ENCODE data around the gene BANF1.
A peak's percentile ranks its signal among the peaks of the same experiment; 100 is the strongest.
"Not testable (repeated sequence)": the region's sequence is repeated elsewhere in the genome, so short reads cannot be mapped to it uniquely, and the experiment has no call there.

Gene BANF1

DNA sequence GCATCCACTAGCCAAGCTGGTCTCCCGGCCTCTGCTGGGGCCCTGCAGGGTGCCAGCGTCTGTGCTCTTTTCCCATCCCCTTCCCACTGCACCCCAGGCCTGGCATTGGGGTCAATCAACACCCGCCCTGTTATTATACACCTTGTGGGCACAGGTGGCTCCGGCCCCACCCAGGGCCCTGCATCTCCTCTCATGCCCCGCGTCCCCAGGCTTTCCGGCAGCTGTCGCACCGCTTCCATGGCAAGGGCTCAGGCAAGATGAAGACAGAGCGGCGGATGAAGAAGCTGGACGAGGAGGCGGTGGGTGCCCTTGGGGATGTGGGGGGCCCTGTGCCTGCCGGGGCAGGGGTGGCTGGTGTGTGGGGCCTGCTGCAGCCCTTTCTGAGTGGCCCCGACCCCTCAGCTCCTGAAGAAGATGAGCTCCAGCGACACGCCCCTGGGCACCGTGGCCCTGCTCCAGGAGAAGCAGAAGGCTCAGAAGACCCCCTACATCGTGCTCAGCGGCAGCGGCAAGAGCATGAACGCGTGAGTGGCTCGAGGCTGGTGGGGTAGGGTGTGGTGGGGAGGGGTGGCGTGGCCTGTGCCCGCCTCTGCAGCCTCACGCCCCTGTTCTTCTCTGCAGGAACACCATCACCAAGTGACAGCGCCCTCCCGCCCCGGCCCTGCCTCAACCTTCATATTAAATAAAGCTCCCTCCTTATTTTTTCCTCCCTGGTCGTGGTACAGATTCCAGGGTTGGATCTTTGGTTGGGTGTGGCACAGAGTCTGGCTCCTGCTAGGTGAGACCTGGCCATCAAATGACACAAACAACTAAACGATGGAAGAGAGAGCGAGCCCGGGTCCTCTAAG, 23.7 kb upstream of the BANF1 start:
- DNase-seq, result no peak

GRCh38 chr11:65979261-65979759, 23.0 kb upstream of the BANF1 start:
- DNase-seq, result no peak

GRCh38 chr11:65981101-65981740, 21.1 kb upstream of the BANF1 start:
- DNase-seq, result no peak

GRCh38 chr11:65981972-65982823, 20.1 kb upstream of the BANF1 start:
- DNase-seq, result no peak

GRCh38 chr11:65982824-65983588, 19.3 kb upstream of the BANF1 start:
- no peak for DNase-seq

DNA sequence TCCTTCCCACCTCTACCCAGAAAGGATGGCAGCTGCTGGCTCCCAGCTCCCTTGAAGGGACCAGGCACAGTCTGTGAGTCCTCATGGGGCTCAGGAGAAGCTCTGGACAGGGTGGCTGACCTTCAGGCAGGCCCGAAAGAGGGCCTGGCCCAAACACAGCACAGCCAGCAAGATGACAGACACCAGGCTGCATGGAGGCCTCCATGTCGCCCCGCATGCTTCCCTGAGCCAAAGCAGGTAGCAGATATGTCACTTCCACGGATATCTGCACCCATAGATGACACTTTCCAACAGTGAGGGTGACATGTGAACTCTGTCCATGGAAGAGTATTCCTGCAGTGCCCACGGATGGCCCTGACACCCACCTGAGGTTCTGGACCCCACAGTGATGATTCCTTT, 18.7 kb upstream of the BANF1 start:
- DNase-seq, result no peak

- no peak for DNase-seq
These were observed 15.0 kb upstream of the BANF1 start for GRCh38 chr11:65987336-65987735.

GRCh38 chr11:65988791-65989592, 13.3 kb upstream of the BANF1 start:
- peak; percentile 95 for DNase-seq

DNA sequence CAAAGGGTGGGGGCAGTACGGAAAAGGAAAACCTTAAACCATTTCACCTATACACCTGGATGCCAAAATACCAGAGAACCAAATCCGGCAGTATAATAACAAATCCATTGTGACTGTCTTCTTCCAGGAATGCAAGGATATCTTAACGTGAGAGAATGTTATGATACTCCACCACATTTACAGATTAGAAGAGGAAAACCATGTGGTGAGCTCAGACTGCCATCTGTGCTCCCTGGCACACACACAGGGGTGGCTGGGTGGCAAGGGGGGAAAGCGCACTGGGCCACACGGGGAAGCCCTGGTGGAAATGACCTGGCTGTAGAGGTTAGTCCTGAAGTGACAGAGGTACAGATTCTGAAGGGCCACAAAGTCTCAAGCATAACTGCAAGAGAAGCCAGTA, 10.2 kb upstream of the BANF1 start:
- DNase-seq, result no peak

DNA sequence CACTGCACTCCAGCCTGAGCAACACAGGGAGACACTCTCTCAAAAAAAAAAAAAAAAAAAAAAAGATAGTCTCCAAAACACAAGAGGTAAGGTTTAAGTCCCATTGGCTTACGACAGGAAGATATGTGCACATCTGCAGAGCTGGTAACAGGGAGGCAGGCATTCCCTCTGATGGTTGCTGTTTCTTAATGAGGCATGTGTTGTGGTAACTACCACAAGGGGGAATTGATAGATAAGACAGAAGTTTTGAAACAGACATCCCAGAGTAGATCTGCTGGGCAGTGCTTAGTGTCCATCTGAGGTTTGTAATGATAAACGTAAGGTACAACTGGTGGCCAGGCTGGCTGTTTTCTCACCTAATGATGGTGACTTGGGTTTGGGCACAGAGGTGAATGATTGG, 5.0 kb upstream of the BANF1 start:
- no peak for DNase-seq

DNA sequence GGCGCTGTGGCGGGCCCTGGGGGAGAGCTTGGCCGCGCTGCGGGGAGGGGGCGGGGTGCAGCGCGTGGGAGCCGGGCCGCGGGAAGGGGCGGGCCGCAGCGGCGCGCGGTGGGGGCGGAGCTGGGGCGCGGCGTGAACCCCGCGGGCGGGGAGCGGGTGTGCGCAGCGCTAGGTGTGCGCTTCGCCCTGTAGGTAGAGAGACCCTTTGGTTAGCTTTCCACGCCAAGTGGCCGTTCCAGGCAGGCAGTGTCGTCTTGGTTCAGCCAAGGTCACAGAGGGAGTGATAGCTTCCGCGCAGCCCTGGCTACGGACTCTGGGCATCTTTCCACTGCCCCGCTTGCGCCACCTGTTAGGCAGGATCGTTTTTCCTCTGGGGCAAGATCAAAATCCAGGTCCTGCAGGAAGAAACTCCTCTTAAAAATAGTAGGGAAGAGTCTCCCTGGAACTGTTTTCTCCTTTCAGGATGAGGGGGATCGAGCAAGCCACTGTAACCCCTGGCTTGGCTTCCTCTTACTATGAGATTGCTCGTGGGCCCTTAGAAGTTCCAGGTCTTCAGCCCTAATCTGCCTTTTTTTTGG, 434 bp downstream of the BANF1 start:
- no peak for DNase-seq

DNA sequence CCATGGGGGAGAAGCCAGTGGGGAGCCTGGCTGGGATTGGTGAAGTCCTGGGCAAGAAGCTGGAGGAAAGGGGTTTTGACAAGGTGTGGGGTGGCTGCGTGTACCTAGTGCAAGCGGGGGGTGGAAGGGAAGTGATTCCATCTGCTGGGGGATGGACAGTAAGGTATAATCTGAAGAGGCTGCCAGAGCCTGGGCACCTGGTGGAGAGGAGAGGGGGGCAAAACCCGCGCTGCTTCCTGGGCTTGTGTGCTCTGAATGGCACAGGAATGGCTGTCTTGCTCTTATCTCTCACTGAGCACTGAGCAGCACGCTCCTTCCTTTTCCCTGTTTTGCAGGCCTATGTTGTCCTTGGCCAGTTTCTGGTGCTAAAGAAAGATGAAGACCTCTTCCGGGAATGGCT, 988 bp downstream of the BANF1 start:
- DNase-seq, result no peak

DNA sequence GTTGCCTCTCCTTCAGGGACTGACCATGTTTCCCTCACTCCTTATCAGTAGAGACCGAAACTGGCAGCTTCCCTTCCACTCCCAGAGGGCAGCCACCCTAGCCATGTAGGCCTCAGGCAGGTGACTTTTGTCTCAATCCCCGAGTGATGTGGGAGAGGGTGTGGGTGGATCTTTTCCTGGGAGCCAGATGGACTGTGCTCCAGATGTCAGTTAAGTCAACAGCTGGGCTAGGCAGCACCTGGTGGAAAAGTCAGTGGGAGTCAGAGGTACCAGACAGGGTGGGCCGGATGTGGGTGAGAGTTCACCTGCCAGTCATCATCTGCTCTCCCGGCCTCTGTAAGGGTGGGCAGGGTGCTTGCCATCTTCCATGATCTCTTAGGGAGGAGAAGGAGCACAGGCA, 1.9 kb downstream of the BANF1 start:
- no peak for DNase-seq

- no peak for DNase-seq
These were observed 4.0 kb downstream of the BANF1 start for GRCh38 chr11:66006134-66006890.

DNA sequence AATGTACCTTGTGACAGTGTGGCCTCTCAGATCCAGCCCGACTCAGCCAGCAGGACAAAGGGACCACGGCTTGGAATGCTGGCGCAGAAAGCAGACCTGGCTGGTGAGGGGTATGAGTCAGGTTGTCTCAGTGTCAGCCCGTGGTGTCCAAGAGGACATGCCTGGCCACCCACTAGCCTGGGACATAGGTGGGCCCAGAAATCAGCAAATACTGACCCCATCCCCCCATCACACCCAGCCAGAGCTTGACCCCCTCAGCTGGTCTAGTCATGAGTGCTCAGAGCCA, 4.5 kb downstream of the BANF1 start:
- DNase-seq, result no peak

DNA sequence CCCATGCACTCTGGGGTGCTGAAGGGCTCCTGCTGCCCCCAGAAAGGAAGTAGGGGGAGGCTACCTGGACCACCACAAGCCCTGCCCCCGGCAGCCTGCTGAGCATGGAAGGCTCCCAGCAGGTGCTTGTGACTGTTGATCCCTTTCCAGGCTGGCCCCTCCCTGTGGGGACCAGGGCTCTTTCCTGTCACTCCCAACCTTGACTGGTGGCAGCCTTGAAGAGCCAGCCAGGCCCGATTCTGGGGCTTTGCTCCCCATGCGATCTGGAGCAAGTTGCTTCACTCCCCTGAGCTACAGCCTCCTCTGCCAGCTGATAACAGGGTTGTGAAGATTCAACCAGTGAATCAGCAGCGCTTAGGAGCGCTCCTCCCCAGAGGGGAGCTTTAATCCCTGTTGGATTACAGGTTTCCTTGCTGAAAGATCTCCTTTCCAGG, 4.9 kb downstream of the BANF1 start:
- DNase-seq, result no peak

GRCh38 chr11:66008095-66008467, 5.8 kb downstream of the BANF1 start:
- DNase-seq, result no peak

DNA sequence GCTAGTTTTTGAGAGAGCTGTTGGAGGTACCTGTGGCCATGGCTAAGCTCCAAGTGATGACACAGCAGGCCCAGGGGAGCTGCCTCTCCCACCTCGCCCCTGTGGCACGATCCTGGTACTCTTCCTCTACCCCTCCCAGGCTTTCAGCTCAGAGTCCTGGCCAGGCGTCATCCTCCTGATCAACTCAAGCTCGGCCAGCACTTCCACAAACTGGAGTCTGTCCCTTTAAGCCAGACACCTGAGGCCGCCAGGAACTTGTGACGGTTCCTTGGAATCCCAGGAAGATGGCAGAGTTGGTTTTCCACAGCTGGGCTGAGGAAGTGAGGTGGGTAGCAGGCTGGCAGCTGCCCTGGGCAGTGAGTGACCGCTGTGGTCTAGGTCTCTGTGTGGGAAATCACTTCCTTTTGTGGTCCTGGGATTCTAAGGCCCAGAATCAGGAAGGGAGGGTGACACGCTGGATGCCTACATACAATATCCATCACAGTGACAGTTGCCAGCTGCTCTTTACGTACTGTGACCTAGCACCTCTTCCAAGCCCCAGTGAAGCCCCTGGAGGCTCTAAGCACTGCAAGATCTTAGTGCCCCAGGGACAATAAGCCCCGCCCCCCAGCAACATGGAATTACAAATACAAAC, 6.3 kb downstream of the BANF1 start:
- DNase-seq, result no peak

DNA sequence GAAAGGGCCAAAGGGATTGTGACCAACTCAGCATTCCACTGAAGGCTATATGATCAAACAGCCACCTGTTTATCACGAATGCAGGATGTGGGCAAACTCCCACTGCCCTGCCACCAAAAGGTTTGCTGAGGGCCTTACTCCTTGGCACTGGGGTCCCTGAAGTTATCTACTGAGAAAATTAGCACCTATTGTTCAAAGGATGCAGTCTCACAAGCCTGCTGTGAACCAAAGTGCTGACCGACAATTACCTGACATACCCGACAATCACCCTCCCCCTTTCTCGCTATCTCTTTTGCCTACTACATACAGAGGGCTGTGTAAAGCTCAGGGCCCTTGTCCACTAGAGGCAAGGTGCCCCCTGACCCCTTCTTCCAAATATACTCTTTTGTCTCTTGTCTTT, 7.7 kb downstream of the BANF1 start:
- DNase-seq, result not testable (repeated sequence)

DNA sequence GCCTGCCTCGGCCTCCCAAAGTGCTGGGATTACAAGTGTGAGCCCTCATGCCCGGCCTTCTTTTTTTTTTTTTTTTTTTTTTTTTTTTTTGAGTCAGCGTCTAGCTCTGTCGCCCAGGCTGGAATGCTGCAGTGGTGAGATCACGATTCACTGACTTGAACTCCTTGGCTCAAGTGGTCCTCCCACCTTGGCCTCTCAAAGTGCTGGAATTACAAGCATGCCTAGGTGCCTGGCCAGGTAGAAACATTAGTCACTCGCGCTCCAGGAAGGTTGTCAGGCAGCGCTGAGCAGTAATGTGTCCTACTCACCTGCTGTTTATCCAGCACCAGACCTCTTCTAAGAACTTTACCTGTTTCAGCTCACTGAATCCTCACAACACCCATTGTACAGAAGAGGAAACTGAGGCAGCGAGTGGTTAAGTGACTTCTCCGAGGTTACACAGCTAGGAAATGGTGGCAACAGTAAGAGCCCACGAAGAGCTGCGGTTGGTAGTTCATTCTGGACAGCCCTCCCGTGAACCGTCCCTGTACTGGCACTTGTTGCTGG, 9.0 kb downstream of the BANF1 start:
- DNase-seq, result peak; percentile 80
